ENCODE results near the gene TWF1.

The TWF1 gene

DNA sequence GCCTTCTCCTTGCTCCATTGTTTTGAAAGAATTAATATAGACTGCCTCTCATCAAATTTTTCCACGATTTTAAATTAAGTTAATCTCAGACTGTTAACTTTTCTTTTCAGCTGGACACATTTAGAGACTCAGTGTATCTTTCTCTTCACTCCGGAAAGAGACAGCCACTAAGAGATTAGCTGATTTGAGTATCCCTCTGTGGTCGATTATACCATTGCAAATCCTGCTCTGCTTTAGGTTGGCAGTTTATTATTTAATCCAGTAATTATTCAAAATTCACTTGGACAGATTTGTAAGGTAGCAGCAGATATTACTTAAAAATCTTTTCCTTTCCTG lies 588 bp upstream of the TWF1 start:
- DNase-seq (ENCODE audit: low spot score), result no peak
- TF ChIP-seq, protein P1, sequence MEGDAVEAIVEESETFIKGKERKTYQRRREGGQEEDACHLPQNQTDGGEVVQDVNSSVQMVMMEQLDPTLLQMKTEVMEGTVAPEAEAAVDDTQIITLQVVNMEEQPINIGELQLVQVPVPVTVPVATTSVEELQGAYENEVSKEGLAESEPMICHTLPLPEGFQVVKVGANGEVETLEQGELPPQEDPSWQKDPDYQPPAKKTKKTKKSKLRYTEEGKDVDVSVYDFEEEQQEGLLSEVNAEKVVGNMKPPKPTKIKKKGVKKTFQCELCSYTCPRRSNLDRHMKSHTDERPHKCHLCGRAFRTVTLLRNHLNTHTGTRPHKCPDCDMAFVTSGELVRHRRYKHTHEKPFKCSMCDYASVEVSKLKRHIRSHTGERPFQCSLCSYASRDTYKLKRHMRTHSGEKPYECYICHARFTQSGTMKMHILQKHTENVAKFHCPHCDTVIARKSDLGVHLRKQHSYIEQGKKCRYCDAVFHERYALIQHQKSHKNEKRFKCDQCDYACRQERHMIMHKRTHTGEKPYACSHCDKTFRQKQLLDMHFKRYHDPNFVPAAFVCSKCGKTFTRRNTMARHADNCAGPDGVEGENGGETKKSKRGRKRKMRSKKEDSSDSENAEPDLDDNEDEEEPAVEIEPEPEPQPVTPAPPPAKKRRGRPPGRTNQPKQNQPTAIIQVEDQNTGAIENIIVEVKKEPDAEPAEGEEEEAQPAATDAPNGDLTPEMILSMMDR (IDR thresholded peaks at IDR 0.05; ENCODE audit: borderline replicate concordance, control extremely low read depth, extremely low read depth, insufficient read depth, missing control alignments), result no peak
- in situ Hi-C loops (cut with MboI; ENCODE audit: low sequenced_read_pairs, unreplicated experiment), result no loop called here

DNA sequence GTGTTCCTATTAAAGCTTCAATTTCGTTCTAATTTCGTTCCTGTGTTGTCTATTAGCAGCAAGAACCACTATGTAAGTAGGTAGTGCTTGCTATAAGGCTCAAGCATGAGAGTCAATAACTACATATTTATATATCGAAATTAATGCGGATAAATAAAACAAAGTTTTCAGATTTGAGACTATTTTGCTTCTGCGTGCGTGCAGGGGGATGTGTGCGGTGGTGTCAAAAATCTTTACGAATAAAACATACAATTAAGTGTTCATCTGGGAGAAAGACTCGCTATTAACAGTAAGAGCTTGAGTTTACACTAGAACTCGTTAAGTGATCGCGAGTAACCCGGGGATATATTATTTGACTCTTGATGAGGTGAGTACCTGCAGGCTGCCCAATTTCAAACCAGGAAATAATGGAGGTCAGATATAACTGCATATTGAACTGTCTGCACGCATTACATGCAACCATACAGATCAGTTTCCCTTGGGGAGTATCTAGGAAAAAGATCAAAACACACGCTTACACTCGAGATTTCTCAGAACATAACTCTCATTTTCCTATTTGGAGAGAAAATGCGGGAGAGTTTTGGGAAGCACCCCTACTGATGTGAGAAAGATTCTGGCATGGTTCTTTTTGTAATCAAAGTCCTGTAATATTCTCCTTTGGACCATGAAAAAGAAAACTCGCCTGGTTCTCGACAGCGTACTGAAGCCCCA lies 813 bp downstream of the TWF1 start:
- TF ChIP-seq, protein P1 (IDR thresholded peaks at IDR 0.05; ENCODE audit: borderline replicate concordance, control extremely low read depth, extremely low read depth, insufficient read depth, missing control alignments), result no peak
- peak; percentile 25 for DNase-seq (ENCODE audit: low spot score)
- in situ Hi-C loops (cut with MboI; ENCODE audit: low sequenced_read_pairs, unreplicated experiment), result no loop called here

DNA sequence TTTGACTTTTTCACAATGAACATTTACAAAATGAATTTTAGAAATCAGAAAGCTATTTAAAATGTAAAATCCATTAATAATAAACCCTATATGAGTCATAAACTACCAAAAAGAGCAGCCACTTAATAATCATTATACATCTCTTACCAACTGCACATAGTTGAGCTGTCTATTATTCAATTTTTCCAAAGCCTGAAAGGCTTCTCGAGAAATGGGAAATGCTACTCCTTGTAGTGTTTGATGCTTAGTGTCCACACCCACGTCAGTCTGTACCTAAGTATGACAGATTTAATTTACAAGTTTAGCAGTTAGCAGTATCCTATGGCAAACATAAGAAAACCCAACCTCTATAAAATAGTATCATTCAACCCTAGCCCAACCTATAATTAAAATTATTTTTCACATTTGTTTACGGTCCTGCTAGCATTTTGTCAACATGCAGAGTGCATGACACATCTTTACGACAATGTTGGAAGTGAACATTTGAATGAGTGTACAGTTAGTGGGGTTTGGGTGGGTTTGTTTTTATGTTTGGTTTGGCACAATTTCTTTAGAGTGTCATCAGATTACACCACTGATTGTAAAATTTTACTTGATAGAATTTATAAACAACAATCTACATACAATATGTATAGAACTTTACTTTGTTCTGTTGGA lies 8.4 kb downstream of the TWF1 start:
- TF ChIP-seq, protein P1 (IDR thresholded peaks at IDR 0.05; ENCODE audit: borderline replicate concordance, control extremely low read depth, extremely low read depth, insufficient read depth, missing control alignments), result no peak
- in situ Hi-C loops (cut with MboI; ENCODE audit: low sequenced_read_pairs, unreplicated experiment), result no loop called here
- DNase-seq (ENCODE audit: low spot score), result no peak

- no peak for DNase-seq (ENCODE audit: low spot score)
These were observed 10.3 kb downstream of the TWF1 start for GRCh38 chr12:43795716-43796280.

DNA sequence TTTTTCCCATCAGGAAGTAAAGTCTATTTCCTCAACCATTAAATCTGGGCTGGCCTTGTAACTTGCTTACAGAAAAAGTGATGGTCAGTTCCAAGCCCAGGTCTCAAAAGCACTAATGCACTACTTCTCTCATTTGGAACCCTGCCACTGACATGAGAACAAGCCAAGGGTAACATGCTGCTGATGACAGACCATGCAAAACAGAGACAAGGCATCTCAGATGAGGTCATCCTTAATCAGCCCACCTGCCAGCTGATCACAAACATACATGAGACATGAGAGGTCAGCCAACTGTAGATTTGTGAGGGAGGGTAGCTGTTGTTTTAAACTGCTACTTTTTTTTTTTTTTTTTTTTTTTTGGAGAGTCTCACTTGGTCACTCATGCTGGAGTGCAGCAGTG lies 16.2 kb downstream of the TWF1 start:
- no peak for DNase-seq (ENCODE audit: low spot score)
- TF ChIP-seq, protein P1 (IDR thresholded peaks at IDR 0.05; ENCODE audit: borderline replicate concordance, control extremely low read depth, extremely low read depth, insufficient read depth, missing control alignments), result no peak
- in situ Hi-C loops (cut with MboI; ENCODE audit: low sequenced_read_pairs, unreplicated experiment), result no loop called here

More at GRCh38 chr12:43795716-43796280, 10.3 kb downstream of the TWF1 start:
- TF ChIP-seq, protein P1 (IDR thresholded peaks at IDR 0.05; ENCODE audit: borderline replicate concordance, control extremely low read depth, extremely low read depth, insufficient read depth, missing control alignments), result no peak
- in situ Hi-C loops (cut with MboI; ENCODE audit: low sequenced_read_pairs, unreplicated experiment), result no loop called here

DNA sequence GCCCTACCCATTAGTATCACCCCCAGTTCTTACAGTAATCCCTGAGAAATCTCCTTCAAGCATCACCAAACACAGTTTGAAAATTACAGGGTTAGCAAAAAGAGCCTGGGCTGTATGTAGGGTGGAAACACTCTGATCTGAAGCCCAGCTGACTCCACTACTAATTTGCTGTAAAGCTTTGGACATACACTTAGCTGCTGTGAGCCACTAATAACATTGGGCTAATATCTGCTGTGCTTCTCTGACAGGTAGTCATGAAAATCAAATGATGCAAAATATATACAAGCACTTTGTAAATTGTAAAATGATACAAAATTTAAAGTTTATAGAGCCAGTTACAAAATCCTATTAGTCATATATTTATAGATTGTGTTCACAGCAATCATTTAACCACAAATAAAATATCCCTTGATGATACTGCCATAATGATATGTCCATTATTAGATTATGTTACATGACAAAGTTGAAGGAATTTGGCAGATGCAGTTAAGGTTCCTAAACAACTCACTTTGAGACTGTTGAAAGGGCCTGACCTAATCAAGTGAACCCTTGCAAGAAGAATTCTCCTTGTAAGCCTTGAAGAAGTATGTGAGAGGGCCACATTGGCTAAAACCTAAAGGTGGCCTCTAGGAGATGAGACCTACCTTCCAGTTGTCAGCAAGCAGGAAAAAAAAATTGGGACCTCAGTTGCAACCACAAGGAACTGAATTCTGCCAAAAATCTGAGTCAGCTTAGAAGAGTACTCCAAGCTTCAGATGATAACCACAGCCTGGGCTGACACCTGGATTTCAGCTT lies 19.0 kb downstream of the TWF1 start:
- in situ Hi-C loops (cut with MboI; ENCODE audit: low sequenced_read_pairs, unreplicated experiment), result no loop called here
- TF ChIP-seq, protein P1 (IDR thresholded peaks at IDR 0.05; ENCODE audit: borderline replicate concordance, control extremely low read depth, extremely low read depth, insufficient read depth, missing control alignments), result no peak
- DNase-seq (ENCODE audit: low spot score), result no peak

All from GM13976 (cell line).